Epidermal melanocyte (primary cell): ENCODE measurements around the gene APC2.

Experiments
- DNase-seq: peaks from one replicate; pipeline ENCODE4 v3.0.0; 2011; ENCODE audit warnings: low spot score; ENCODE audit not compliant: insufficient read length

The APC2 gene, protein sequence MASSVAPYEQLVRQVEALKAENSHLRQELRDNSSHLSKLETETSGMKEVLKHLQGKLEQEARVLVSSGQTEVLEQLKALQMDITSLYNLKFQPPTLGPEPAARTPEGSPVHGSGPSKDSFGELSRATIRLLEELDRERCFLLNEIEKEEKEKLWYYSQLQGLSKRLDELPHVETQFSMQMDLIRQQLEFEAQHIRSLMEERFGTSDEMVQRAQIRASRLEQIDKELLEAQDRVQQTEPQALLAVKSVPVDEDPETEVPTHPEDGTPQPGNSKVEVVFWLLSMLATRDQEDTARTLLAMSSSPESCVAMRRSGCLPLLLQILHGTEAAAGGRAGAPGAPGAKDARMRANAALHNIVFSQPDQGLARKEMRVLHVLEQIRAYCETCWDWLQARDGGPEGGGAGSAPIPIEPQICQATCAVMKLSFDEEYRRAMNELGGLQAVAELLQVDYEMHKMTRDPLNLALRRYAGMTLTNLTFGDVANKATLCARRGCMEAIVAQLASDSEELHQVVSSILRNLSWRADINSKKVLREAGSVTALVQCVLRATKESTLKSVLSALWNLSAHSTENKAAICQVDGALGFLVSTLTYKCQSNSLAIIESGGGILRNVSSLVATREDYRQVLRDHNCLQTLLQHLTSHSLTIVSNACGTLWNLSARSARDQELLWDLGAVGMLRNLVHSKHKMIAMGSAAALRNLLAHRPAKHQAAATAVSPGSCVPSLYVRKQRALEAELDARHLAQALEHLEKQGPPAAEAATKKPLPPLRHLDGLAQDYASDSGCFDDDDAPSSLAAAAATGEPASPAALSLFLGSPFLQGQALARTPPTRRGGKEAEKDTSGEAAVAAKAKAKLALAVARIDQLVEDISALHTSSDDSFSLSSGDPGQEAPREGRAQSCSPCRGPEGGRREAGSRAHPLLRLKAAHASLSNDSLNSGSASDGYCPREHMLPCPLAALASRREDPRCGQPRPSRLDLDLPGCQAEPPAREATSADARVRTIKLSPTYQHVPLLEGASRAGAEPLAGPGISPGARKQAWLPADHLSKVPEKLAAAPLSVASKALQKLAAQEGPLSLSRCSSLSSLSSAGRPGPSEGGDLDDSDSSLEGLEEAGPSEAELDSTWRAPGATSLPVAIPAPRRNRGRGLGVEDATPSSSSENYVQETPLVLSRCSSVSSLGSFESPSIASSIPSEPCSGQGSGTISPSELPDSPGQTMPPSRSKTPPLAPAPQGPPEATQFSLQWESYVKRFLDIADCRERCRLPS (N-terminal part only)

GRCh38 chr19:1449467-1450442, at the start of gene APC2:
TSS of gene APC2 (plus strand) at chr19:1450121. CDS start at chr19:1453002, 2,881 bp downstream.
- peak; percentile 85 for DNase-seq

- peak; percentile 52 for DNase-seq
Observed at GRCh38 chr19:1400281-1401137, 49.4 kb upstream of the APC2 start.

DNA sequence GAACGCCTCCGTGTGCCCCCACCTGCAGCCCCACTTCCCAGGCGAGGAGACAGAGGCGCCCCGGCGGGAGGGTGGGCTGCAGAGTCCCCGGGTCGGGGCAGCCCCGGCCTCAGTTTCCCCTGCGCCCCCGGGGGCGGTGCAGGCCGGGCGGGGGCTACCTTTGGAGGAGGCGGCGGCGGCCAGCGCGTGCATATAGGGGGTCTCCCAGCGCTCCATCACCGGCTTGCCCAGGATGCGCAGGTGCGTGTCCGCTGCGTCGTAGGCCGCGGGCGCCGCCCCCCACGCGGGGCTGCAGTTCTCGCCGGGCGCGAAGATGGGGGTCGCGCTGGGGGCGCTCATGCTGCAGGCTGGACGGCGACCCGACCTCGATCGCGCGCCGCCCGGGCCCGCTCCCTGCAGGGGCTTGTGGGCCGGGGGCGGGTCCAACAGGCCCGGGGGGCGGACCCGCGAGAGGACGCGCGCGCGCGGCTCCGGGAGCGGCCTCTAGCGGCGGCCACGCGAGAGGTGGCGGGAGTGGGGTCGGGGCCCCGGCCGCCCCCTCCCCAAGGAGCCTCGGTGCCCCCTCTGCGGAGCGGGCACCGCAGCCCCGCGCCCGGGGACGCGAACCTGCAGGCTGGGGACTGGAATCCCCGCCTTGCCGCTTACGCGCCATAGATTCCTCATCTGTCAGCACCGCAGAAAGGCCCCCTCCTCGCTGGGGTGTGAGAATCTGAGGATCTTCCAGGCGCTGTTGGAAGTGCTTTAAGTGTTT, 48.6 kb upstream of the APC2 start, which contains the start of gene GAMT:
TSS of gene GAMT (minus strand) at position 405 of the 751 bp plus-strand sequence. CDS start at position 339, 66 bp downstream.
- DNase-seq, result peak; percentile 84

- no peak for DNase-seq
Observed at GRCh38 chr19:1401889-1402217, 48.1 kb upstream of the APC2 start.

DNA sequence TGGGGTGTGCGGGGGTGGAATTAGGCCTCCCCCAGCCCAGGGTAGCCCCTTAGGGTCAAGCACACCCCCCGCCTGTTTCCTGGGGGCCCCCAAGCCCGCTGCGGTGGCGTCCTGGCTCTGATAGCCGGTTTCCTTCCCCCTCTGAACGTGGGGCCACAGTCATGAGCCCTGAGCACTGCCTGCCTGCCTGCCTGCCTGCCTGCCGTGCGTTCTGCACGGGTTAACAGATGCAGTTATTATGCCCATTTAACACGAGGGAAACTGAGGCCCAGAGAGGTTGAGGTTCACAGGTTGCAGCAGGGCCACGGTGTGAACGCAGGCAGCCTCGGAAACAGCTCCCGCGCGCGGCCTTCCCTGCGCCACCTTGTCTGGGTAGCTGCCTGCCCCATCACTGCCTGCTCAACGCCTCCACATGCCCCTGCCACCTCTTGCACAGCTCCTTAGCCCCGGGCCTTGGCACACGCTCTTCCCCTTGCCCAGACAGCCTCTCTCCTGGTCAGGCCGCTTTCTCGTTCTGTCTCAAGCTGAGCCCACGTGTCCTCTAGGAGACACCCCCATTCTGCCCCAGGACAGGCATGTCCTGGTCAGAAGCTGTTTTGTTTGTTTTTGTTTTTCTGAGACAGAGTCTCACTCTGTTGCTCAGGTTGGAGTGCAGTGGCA, 47.4 kb upstream of the APC2 start:
- peak; percentile 50 for DNase-seq

DNA sequence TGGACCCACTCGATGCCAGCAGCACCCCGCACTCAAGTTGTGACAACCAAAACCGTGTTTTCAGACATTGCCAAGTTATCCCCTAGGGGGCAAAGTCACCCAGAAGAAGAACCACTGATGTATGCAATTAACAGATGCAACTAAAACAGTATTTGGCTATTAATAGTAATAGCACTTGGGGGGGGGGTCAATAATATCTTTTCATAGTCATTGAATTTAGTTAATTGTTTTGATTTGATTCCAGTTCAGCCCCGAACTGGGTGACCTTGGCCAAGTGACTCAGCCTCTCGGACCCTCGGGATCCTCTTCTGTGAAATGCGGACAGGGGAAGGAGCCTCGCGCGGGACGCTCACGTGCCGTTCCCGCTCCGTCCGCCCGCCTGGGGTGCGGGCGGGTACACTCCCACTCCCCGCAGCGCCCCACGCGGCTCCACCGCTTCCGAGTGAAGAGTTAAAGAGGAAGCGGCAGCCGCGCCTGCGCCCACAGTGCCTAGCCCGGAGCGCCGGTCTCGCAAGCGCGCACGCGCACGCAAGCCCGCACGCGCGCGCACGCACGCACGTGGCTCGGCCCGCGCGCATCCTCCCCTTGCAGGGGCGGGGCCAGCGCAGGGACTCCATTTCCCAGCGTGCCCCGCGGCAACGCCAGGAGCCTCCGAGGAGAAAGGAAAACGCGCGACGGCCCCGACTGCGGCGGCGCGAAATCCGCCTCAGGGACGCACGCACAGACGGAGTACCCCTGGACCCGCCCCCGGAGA, 43.0 kb upstream of the APC2 start:
- DNase-seq, result peak; percentile 98

GRCh38 chr19:1407528-1408299, 42.2 kb upstream of the APC2 start, which contains the start of gene DAZAP1:
TSS of gene DAZAP1 (plus strand) at chr19:1407586. CDS start at chr19:1407774, 188 bp downstream.
- no peak for DNase-seq

GRCh38 chr19:1408300-1409203, 41.4 kb upstream of the APC2 start:
- DNase-seq, result peak; percentile 31

DNA sequence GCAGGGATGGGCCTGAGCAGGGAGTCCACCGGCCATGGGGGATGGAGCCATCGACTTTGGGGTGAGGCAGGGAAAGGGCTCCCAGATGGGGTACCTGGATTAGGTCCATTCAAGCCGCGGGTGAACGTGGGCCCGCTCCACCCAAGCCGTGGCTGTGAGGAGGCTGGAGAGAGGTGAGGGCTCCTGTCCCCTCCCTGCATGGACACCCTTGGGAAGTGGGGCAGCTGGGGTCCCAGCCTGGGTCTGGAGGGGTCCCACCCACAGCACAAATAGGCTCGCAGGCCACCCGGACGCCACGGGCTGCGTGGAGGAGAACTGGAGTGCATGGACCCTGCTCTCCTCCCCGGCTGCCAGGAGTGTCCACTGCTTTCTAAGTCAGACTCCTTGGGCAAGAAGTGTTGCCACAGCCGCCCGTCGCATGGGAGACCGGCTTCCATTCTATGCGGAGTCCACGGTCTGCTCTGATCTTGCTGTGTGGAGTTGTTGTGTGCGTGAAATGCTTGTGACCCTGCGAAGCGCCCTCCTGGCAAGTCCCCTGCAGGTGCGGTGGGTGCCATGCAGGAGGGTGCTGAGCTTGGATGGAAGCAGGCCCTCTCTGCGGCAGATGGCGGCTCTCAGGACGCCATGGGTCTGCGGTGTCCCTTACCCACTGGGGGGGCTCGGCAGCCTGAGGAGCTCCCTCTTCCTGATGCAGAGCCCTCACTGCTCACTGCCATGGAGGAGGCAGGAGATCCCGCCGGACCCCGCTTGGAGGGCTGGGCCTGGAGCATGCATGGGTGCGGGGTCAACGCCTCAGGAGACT, 40.5 kb upstream of the APC2 start:
- DNase-seq, result no peak

GRCh38 chr19:1410136-1410786, 39.7 kb upstream of the APC2 start:
- DNase-seq, result no peak

DNA sequence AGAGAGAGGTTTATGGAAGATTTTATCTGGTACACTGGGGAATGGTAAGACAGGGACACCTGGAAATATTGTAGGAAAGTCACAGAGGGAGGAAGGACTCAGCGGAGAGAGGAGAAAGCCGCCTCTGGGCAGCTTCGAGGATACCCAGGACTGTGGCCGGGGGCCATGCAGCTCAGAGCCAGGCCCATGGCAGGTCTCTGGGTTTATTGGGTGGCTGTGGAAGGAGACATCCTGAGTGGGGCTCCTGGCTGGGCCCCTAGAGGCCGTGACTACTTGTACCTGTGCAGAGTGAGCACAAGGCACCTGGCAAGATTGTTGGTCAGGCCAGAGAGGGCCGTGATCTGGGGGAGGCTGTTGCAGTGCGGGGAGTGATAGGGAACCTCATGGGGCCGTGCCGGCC, 39.1 kb upstream of the APC2 start:
- DNase-seq, result no peak

DNA sequence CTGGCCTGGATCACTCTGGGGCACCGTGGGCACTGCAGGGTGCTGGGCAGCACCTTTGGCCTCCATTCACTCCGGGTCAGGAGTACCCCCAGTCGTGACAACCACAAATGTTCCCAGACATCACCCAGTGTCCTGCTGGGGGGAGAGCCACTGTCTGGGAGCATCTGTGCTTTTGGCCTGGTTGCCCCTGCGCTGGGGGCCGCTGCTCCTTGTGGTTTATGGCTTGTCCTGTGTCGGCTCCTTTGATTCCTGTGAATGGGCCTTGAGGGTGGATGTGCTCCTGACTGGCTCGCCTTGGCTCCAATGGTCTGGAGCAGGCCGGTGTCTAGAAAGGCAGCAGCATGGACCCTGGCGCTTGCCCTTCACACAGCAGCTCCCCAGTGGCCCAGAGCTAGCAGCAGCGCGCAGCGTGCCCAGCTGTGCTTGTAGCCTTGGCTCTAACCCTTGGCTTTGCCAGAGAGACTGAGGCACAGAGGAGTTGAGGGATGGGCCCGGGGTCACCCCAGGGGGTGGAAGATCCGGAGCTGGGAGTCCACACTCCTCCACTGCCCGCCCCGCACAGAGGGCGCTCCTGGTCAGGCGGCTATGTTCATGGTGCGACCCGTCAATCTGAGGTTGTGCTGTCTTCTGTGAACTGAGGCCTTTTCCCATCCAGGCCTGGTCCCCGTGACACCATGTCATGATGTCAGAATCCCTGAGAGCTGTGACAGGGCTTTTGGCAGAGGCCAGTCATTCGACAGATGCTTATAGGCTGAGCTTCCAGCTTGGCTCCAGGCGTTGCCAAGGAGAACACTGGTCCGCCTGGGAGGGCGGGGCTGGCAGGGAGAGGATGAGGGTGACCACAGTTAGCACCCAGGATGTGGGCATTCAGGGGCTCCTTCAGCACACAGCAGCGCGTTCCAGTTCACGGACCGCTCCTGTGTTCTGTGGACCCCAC, 38.4 kb upstream of the APC2 start:
- no peak for DNase-seq

DNA sequence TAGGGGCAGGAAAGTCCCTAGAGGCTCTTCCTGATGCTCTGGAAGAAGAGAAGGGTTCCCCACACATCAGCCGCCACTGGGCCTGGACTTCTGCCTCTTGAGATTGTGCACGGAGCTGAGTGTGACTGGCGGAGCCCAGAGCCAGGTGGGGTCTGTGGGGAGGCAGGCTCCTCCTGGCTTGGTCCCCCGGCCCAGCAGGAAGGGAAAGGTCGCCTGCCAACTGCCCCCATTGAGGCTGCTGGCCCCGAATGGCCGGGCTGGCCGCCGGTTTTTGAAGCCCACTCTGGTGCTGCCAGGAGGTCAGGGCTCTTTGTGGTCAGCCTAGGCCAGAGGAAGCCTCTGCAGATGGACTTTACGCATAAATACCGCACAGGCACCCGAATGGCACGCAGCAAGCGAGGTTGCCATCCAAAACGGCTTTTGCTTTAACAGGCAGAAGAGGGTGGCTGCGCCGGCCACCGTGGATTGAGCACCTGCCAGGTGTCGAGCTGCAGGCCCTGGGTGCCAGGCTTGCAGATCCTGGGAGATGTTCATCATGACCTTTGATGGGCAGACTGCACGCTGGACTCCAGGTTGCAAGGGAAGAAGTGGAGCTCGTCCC, 37.5 kb upstream of the APC2 start:
- DNase-seq, result no peak
